C1 segment of cervical spinal cord (tissue), 14 donors: ENCODE results near the gene PDE8B.

Experiments
- DNase-seq, 14 donors: peaks; one replicate each; lab custom pipeline; 2025; lab: John Stamatoyannopoulos, UW

The PDE8B gene

GRCh38 chr5:77231471-77232138, 21.1 kb downstream of the PDE8B start:
- DNase-seq = no peak

- no peak for DNase-seq
Observed at GRCh38 chr5:77232574-77233358, 22.3 kb downstream of the PDE8B start.

- DNase-seq = no peak
Observed at GRCh38 chr5:77235846-77236721, 25.6 kb downstream of the PDE8B start.

GRCh38 chr5:77239126-77239741, 28.8 kb downstream of the PDE8B start:
- no peak for DNase-seq

GRCh38 chr5:77241444-77241843, 31.0 kb downstream of the PDE8B start:
- no peak for DNase-seq

- DNase-seq = no peak
Observed at GRCh38 chr5:77249475-77249874, 39.0 kb downstream of the PDE8B start.

- DNase-seq = no peak
Observed at GRCh38 chr5:77250021-77250420, 39.5 kb downstream of the PDE8B start.

GRCh38 chr5:77251921-77252320, 41.4 kb downstream of the PDE8B start:
- DNase-seq = no peak

GRCh38 chr5:77255617-77256016, 45.1 kb downstream of the PDE8B start:
- no peak for DNase-seq

GRCh38 chr5:77256406-77256805, 45.9 kb downstream of the PDE8B start:
- no peak for DNase-seq

GRCh38 chr5:77258652-77259051, 48.2 kb downstream of the PDE8B start:
- no peak for DNase-seq

GRCh38 chr5:77259476-77259875, 49.0 kb downstream of the PDE8B start:
- no peak for DNase-seq

GRCh38 chr5:77262697-77263096, 52.2 kb downstream of the PDE8B start:
- DNase-seq = no peak

GRCh38 chr5:77266291-77266690, 55.8 kb downstream of the PDE8B start:
- DNase-seq = no peak

- no peak for DNase-seq
Observed at GRCh38 chr5:77267496-77267895, 57.0 kb downstream of the PDE8B start.

GRCh38 chr5:77272206-77272605, 61.7 kb downstream of the PDE8B start:
- no peak for DNase-seq

GRCh38 chr5:77277759-77278158, 67.3 kb downstream of the PDE8B start:
- DNase-seq = no peak

GRCh38 chr5:77280036-77280435, 69.6 kb downstream of the PDE8B start:
- DNase-seq = no peak

- no peak for DNase-seq
Observed at GRCh38 chr5:77281969-77282336, 71.5 kb downstream of the PDE8B start.

GRCh38 chr5:77282337-77283027, 72.0 kb downstream of the PDE8B start:
- peak in 5 of 14 donors; percentile 5 to 49 (median 28) for DNase-seq

GRCh38 chr5:77285251-77285841, 74.9 kb downstream of the PDE8B start:
- DNase-seq = no peak
